Measurements from ENCODE around the gene DYRK4. TPM values are rescaled to one million over a fixed set of nuclear protein-coding genes. Genes with fewer than 3 reads are reported as not detected.

Gene DYRK4
- total RNA-seq, 6 donors from 2014 or later = 22.2 to 53.4 (median 36.6) TPM

DNA sequence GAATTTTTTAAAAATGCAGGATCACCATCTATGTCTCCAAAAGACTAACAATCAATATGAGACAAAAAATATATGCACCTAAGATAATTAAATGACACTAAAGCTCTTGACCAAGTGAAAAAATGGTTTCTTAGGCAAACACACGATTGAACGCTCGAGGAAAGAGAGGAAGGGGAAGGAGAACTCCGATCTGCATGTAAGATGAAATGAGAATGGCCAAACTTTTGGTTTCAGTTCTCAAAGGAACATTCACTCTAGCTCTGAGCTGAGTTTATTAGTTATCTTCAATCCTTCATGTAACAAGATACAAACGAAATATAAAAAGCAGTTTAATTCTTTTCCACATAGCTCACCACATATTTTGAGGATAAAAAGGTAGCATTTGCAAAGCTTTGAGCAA, 2.8 kb downstream of the DYRK4 start:
- Histone ChIP-seq H3K27me3 (no peaks in the 10 kb centered on the region), H3K27ac (peak overlapping the region in 3 of 4 donors; percentile 18 to 73 (median 40)), H3K36me3 (no peaks in the 10 kb centered on the region), H3K4me1 (peaks cover 17 to 47% (median 20%) of the 10 kb centered on the region in 4 donors), H3K9me3 (no peaks in the 10 kb centered on the region), H3K4me3 (peak overlapping the region in 1 of 4 donors; percentile 3)
- TF ChIP-seq, protein P1, sequence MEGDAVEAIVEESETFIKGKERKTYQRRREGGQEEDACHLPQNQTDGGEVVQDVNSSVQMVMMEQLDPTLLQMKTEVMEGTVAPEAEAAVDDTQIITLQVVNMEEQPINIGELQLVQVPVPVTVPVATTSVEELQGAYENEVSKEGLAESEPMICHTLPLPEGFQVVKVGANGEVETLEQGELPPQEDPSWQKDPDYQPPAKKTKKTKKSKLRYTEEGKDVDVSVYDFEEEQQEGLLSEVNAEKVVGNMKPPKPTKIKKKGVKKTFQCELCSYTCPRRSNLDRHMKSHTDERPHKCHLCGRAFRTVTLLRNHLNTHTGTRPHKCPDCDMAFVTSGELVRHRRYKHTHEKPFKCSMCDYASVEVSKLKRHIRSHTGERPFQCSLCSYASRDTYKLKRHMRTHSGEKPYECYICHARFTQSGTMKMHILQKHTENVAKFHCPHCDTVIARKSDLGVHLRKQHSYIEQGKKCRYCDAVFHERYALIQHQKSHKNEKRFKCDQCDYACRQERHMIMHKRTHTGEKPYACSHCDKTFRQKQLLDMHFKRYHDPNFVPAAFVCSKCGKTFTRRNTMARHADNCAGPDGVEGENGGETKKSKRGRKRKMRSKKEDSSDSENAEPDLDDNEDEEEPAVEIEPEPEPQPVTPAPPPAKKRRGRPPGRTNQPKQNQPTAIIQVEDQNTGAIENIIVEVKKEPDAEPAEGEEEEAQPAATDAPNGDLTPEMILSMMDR (IDR thresholded peaks at IDR 0.05) = no peak
- TF ChIP-seq POLR2AphosphoS5 (IDR thresholded peaks at IDR 0.05) = no peak
- no peak for TF ChIP-seq POLR2A (IDR thresholded peaks at IDR 0.05)
- no peak for TF ChIP-seq EP300 (IDR thresholded peaks at IDR 0.05)
- 40 to 46% methylated on average over 5 of the region's 5 CpGs for WGBS, 2 donors
- no peak for ATAC-seq (ENCODE audit: low FRiP score in 2 of 2)
- DNase-seq = no peak

DNA sequence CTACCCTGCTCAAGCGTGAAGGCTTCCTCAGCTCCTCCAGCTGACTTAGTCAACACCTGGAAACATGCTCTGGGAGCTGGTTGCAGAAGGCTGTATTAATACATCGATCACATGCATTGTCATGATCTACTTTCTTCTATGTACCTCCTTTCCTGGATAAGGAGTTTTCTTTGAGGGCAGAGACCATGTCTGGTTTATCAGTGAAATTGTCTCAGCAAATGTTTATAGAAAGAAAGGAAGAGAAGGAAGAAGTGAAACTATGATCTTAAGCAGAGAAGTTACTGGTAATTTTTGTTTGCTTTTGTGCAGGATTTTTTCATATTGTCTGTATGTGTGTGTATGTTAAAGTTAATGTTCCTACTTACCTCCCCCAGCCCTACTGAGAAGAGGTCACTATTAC, 4.5 kb downstream of the DYRK4 start:
- Histone ChIP-seq H3K36me3 (no peaks in the 10 kb centered on the region), H3K9me3 (no peaks in the 10 kb centered on the region), H3K27me3 (no peaks in the 10 kb centered on the region), H3K4me1 (peaks cover 17 to 47% (median 20%) of the 10 kb centered on the region in 4 donors), H3K27ac (peak overlapping the region in 3 of 4 donors; percentile 11 to 73 (median 47)), H3K4me3 (no peak overlapping the region)
- TF ChIP-seq EP300 (IDR thresholded peaks at IDR 0.05) = no peak
- TF ChIP-seq, protein P1 (IDR thresholded peaks at IDR 0.05) = no peak
- no peak for TF ChIP-seq POLR2AphosphoS5 (IDR thresholded peaks at IDR 0.05)
- TF ChIP-seq POLR2A (IDR thresholded peaks at IDR 0.05) = no peak
- ATAC-seq (ENCODE audit: low FRiP score in 2 of 2) = no peak
- 62 to 67% methylated on average over 2 of the region's 2 CpGs for WGBS, 2 donors
- no peak for DNase-seq

DNA sequence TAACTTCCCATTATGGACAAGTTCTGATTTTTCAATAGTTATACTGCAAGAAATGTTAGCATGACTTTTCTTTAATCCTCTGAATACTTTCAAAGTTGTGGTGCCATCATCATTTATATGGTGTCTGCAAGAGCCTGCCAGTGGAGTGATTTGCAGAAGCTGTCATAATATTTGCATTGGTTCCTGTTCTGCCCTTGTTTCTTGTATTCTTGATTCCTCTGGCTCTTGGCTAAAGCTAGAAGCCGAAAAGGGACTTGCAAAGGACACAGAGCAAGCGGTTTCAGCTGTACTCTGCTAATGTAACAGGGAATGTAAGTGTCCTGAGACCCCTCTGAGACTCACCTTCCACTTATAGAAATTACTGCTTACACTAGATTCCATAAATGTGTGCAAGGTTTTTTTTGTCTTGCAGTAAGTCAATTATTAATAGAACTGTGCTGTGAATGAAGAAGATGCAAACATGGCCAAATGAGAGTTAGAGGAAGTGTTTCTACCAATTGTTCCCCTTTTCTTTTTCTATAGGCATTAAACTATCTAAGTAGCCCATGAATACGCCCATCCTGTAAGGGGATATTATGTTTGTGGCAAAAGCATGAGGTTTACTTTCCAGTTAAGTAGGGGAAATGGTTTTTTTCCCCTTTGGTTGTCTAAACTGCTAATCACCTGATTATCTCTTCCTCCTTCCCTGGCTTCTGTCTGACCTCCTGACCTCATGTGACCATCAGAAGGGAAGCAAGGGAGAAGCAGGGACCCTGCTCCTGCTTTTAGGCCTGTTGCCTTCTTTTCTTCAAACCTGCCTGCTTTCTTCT, 5.3 kb downstream of the DYRK4 start:
- peak in 1 of 2 donors; percentile 67 for ATAC-seq (ENCODE audit: low FRiP score in 2 of 2)
- Histone ChIP-seq H3K4me1 (peaks cover 9 to 39% (median 18%) of the 10 kb centered on the region in 4 donors), H3K27me3 (no peaks in the 10 kb centered on the region), H3K36me3 (no peaks in the 10 kb centered on the region), H3K27ac (peak overlapping the region; percentile 36 to 73 (median 60)), H3K9me3 (no peaks in the 10 kb centered on the region), H3K4me3 (no peak overlapping the region)
- no peak for DNase-seq
- TF ChIP-seq EP300 (IDR thresholded peaks at IDR 0.05) = no peak
- TF ChIP-seq, protein P1 (IDR thresholded peaks at IDR 0.05) = no peak
- TF ChIP-seq POLR2AphosphoS5 (IDR thresholded peaks at IDR 0.05) = peak in 1 of 2 donors; percentile 29
- TF ChIP-seq POLR2A (IDR thresholded peaks at IDR 0.05) = no peak
- 26 to 29% methylated on average over 3 of the region's 3 CpGs for WGBS, 2 donors

DNA sequence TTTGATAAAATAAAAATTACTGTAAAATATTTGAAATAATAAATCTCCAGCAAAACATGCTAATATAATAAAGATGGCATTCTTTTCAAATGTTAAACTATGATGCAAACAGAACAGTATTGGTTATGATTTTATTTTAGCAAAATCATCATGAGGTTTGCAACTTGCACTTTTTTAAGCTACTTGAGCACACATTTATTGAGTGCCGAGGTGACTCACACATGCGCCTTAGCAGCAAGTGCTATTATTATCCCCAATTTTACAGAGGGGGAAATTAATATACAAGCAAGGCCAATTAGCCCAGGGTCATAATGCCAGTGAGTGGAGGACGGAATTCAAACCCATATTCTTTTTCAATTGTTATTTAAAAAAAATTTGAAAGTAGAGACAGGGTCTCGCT, 7.3 kb downstream of the DYRK4 start:
- TF ChIP-seq EP300 (IDR thresholded peaks at IDR 0.05) (no peak), POLR2A (IDR thresholded peaks at IDR 0.05) (no peak), POLR2AphosphoS5 (IDR thresholded peaks at IDR 0.05) (no peak)
- TF ChIP-seq, protein P1 (IDR thresholded peaks at IDR 0.05) = no peak
- Histone ChIP-seq H3K4me1 (peaks cover 4 to 32% (median 17%) of the 10 kb centered on the region in 4 donors), H3K9me3 (no peaks in the 10 kb centered on the region), H3K27me3 (no peaks in the 10 kb centered on the region), H3K36me3 (no peaks in the 10 kb centered on the region), H3K27ac (no peak overlapping the region), H3K4me3 (no peak overlapping the region)
- ATAC-seq (ENCODE audit: low FRiP score in 2 of 2) = no peak
- WGBS, 2 donors = 82 to 91% methylated on average over 4 of the region's 4 CpGs
- DNase-seq = no peak
